HEK293 (cell line): ENCODE measurements around the gene LAD1.

ENCODE experiments used
- CTCF ChIA-PET: fragments of 350-600 bp; formaldehyde crosslinking; extraction: SDS; loops from one replicate; lab custom pipeline; 2021; ENCODE audit warnings: antibody characterized with exemption; lab: Yijun Ruan, JAX
- POLR2A ChIA-PET: fragments of 300-600 bp; formaldehyde crosslinking; extraction: SDS; loops from one replicate; lab custom pipeline; 2020; ENCODE audit warnings: antibody characterized with exemption, inconsistent platforms; lab: Yijun Ruan, JAX
- H3K27ac ChIP-seq: fragments of 200-500 bp; sonication (Bioruptor generic); 2 replicates; pipeline ENCODE4 v1.5.1; 2014; ENCODE audit warnings: low read depth, low read length, control low read depth, inconsistent platforms; ENCODE audit errors: extremely low read depth
- H3K36me3 ChIP-seq, 2 experiments: fragments of 200-500 bp in 1 of 2; sonication (Bioruptor generic) in 1 of 2; 1 replicate in 1 of 2; 2 replicates in 1 of 2; pipeline ENCODE4 v1.5.1; 2014 to 2017; ENCODE audit warnings: inconsistent platforms in 2 of 2, low read length in 2 of 2; ENCODE audit not compliant: control insufficient read depth in 2 of 2, insufficient read depth in 1 of 2
- H3K4me1 ChIP-seq: fragments of 200-500 bp; sonication (Bioruptor generic); 2 replicates; pipeline ENCODE4 v1.5.1; 2014; ENCODE audit warnings: mild to moderate bottlenecking, low read length, inconsistent platforms; ENCODE audit not compliant: control insufficient read depth, insufficient read depth
- H3K4me3 ChIP-seq: 2 replicates; pipeline ENCODE4 v1.5.1; 2011; ENCODE audit warnings: low read depth, mild to moderate bottlenecking, control low read depth, low read length, moderate library complexity
- H3K9me3 ChIP-seq: fragments of 200-500 bp; sonication (Bioruptor generic); 2 replicates; pipeline ENCODE4 v1.5.1; 2014; ENCODE audit warnings: low read depth, low read length, inconsistent platforms; ENCODE audit not compliant: control insufficient read depth, insufficient read depth
- EGR2 ChIP-seq: fragments of 450-650 bp; formaldehyde crosslinking; IDR thresholded peaks from 2 replicates; pipeline ENCODE4 v1.5.1; 2016; ENCODE audit warnings: low read depth, missing biosample characterization, missing genetic modification characterization
- PRDM10 ChIP-seq: fragments of 450-650 bp; formaldehyde crosslinking; IDR thresholded peaks from 2 replicates; pipeline ENCODE4 v1.5.1; 2016; ENCODE audit warnings: missing biosample characterization, missing genetic modification characterization
- SCRT2 ChIP-seq: fragments of 450-650 bp; formaldehyde crosslinking; IDR thresholded peaks from 2 replicates; pipeline ENCODE4 v1.5.1; 2016; ENCODE audit warnings: missing biosample characterization, missing genetic modification characterization
- ZIC2 ChIP-seq: fragments of 450-650 bp; formaldehyde crosslinking; IDR thresholded peaks from 2 replicates; pipeline ENCODE4 v1.5.1; 2016; ENCODE audit warnings: missing biosample characterization, missing genetic modification characterization
- ZNF23 ChIP-seq: fragments of 450-650 bp; formaldehyde crosslinking; IDR thresholded peaks from 2 replicates; pipeline ENCODE4 v1.5.1; 2016; ENCODE audit warnings: missing biosample characterization, missing genetic modification characterization, borderline replicate concordance
- ZNF266 ChIP-seq: fragments of 450-650 bp; formaldehyde crosslinking; IDR thresholded peaks from 2 replicates; pipeline ENCODE4 v1.5.1; 2016; ENCODE audit warnings: missing biosample characterization, missing genetic modification characterization, low read depth
- ZNF324 ChIP-seq: fragments of 450-650 bp; formaldehyde crosslinking; IDR thresholded peaks from 2 replicates; pipeline ENCODE4 v1.5.1; 2016; ENCODE audit warnings: missing biosample characterization, missing genetic modification characterization
- ZNF433 ChIP-seq: fragments of 450-650 bp; formaldehyde crosslinking; IDR thresholded peaks from 2 replicates; pipeline ENCODE4 v1.5.1; 2016; ENCODE audit warnings: missing biosample characterization, missing genetic modification characterization, low read depth
- ZNF48 ChIP-seq: fragments of 450-650 bp; formaldehyde crosslinking; IDR thresholded peaks from 2 replicates; pipeline ENCODE4 v1.5.1; 2016; ENCODE audit warnings: missing biosample characterization, missing genetic modification characterization
- ZNF518A ChIP-seq: fragments of 450-650 bp; formaldehyde crosslinking; conservative IDR thresholded peaks from 2 replicates; pipeline ENCODE4 v1.5.1; 2016; ENCODE audit warnings: low read depth, missing biosample characterization, missing genetic modification characterization
- ZNF623 ChIP-seq: fragments of 450-650 bp; formaldehyde crosslinking; IDR thresholded peaks from 2 replicates; pipeline ENCODE4 v1.5.1; 2016; ENCODE audit warnings: missing biosample characterization, missing genetic modification characterization
- TF ChIP-seq, protein P1 (sequence below): fragments of 450-650 bp; formaldehyde crosslinking; IDR thresholded peaks from 2 replicates; pipeline ENCODE4 v1.5.1; 2016; ENCODE audit warnings: missing biosample characterization, missing genetic modification characterization
- TF ChIP-seq, protein P2 (sequence below): fragments of 450-650 bp; formaldehyde crosslinking; IDR thresholded peaks from 2 replicates; pipeline ENCODE4 v1.5.1; 2016; ENCODE audit warnings: missing biosample characterization, missing genetic modification characterization
- TF ChIP-seq, protein P3 (sequence below): fragments of 450-650 bp; formaldehyde crosslinking; IDR thresholded peaks from 2 replicates; pipeline ENCODE4 v1.5.1; 2016; ENCODE audit warnings: missing biosample characterization, missing genetic modification characterization

The LAD1 gene

DNA sequence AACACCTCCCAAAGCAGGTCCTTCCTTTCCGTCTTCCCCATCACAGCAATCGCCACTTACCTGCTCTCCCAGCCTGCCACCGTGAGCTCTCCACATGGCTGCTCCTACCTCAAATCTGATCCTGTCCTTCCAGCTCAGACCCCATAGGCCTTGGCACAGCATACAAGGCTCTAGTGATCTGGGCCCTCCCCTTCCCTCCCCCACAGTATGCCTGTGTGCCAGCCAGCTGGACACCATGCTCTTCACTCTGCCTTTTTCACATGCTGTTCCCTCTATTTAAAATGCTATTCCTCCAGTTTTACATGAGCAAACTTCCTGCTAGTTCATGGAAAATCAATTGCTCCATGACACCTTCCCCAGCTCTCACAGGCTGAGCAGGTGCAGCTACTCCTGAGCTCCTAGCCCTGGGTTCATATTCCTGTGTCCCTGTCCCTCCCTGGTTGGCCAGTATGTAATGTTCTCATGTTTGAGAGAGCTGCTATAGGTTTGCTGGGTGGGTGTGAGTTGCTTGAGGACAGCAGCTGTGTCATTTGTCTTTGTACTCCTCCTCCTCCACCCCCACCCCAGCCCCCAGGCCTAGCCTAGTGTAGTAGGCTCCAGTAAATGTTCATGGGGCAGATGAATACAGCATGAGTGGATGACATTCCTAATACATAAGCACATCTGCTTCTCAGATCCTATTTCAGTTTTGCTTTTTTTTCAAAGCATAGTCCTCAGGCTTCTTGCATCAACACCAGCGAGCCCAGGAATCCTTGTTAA, 15.3 kb downstream of the LAD1 start (continued):
- no peak for TF ChIP-seq ZNF48 (tag by site-specific recombination)
- TF ChIP-seq, protein P1, sequence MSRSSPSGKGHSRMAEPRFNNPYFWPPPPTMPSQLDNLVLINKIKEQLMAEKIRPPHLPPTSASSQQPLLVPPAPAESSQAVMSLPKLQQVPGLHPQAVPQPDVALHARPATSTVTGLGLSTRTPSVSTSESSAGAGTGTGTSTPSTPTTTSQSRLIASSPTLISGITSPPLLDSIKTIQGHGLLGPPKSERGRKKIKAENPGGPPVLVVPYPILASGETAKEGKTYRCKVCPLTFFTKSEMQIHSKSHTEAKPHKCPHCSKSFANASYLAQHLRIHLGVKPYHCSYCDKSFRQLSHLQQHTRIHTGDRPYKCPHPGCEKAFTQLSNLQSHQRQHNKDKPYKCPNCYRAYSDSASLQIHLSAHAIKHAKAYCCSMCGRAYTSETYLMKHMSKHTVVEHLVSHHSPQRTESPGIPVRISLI = no peak
- peak; percentile 94 for TF ChIP-seq EGR2
- TF ChIP-seq, protein P2, sequence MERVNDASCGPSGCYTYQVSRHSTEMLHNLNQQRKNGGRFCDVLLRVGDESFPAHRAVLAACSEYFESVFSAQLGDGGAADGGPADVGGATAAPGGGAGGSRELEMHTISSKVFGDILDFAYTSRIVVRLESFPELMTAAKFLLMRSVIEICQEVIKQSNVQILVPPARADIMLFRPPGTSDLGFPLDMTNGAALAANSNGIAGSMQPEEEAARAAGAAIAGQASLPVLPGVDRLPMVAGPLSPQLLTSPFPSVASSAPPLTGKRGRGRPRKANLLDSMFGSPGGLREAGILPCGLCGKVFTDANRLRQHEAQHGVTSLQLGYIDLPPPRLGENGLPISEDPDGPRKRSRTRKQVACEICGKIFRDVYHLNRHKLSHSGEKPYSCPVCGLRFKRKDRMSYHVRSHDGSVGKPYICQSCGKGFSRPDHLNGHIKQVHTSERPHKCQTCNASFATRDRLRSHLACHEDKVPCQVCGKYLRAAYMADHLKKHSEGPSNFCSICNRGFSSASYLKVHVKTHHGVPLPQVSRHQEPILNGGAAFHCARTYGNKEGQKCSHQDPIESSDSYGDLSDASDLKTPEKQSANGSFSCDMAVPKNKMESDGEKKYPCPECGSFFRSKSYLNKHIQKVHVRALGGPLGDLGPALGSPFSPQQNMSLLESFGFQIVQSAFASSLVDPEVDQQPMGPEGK = 0 out of 2 replicates have a peak, but pooled peaks have one; percentile 21

DNA sequence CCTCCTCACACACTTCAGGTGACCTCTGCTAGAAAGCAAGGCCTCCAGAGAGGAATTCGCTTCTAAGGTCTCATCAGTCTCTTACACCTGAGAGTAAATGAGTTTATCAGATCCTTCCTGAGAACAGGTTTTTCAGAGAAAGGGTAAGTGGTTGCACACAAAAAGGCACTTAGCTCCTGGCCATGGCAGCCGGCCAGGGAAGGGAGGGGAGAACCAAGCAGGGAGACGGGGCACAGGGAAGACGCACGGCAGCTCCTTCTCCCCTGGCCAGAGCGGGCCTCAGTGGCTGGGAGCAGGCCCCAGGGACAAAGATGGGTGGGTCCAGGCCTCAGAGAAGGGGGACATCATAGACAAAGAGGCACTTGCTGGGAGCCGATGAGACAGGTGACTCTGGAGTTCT, 18.0 kb downstream of the LAD1 start:
- H3K27ac ChIP-seq = no peak overlapping the region
- no peak for TF ChIP-seq ZNF324 (tag by site-specific recombination)
- TF ChIP-seq PRDM10 (tag by site-specific recombination) = peak; percentile 42; the same call in 1 of the 2 replicates
- POLR2A ChIA-PET = no interaction called here
- no peaks in the 10 kb centered on the region for H3K36me3 ChIP-seq
- no peak overlapping the region for H3K4me3 ChIP-seq
- CTCF ChIA-PET = interaction anchor here (1.1 to 1.7 kb wide), 2 partner anchors 28 to 53 kb away, joined by 3 to 6 read pairs; no protein-coding TSS in a partner anchor
- no peaks in the 10 kb centered on the region for H3K4me1 ChIP-seq
- H3K9me3 ChIP-seq = no peaks in the 10 kb centered on the region

DNA sequence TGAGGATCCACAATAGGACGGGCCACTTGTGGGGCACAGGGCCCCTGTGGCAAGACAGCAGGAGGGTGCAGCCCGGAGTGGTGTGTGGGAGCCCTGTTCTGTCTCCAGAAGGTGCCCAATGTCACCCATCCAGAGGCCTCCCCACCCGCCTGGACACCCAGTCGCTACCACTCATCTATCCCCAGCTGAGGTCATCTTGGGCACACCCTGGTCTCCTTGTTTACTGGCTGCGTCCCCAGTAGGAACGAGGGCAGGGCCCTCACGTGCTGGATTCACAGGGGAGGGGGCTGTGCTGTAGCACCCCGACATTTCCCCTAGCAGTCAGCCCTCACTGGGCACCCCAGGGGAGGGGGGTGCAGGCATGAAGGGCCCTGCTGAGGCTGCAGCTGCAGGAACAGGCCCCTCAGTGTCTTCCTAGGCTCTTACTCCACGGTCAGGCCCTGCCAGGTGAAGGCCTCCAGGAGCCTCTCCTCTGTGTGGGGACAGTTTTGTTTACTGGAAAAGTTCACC, 19.3 kb downstream of the LAD1 start:
- Histone ChIP-seq H3K9me3 (no peaks in the 10 kb centered on the region), H3K4me3 (no peak overlapping the region), H3K4me1 (no peaks in the 10 kb centered on the region), H3K36me3 (no peaks in the 10 kb centered on the region), H3K27ac (no peak overlapping the region)
- TF ChIP-seq, protein P3, sequence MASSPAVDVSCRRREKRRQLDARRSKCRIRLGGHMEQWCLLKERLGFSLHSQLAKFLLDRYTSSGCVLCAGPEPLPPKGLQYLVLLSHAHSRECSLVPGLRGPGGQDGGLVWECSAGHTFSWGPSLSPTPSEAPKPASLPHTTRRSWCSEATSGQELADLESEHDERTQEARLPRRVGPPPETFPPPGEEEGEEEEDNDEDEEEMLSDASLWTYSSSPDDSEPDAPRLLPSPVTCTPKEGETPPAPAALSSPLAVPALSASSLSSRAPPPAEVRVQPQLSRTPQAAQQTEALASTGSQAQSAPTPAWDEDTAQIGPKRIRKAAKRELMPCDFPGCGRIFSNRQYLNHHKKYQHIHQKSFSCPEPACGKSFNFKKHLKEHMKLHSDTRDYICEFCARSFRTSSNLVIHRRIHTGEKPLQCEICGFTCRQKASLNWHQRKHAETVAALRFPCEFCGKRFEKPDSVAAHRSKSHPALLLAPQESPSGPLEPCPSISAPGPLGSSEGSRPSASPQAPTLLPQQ (tag by site-specific recombination) = no peak
- no peak for TF ChIP-seq ZNF623 (tag by site-specific recombination)
- no peak for TF ChIP-seq ZNF518A
- no peak for TF ChIP-seq ZNF266 (tag by site-specific recombination)
- no peak for TF ChIP-seq ZNF23 (tag by site-specific recombination)
- no peak for TF ChIP-seq ZNF433 (tag by site-specific recombination)
- TF ChIP-seq SCRT2 (tag by site-specific recombination) = no peak
- TF ChIP-seq ZIC2 (tag by site-specific recombination) = no peak
- ChIA-PET CTCF (no interaction called here), POLR2A (no interaction called here)
